ENCODE data around the gene FCHSD1. TPM values are rescaled to one million over a fixed set of nuclear protein-coding genes. Genes with fewer than 3 reads are reported as not detected.

The FCHSD1 gene
- total and polyA plus RNA-seq, 8 donors: 5.0 to 66.5 (median 14.3) TPM

- H3K27ac ChIP-seq: no peak overlapping the region
- no peak for TF ChIP-seq POLR2AphosphoS5 (IDR thresholded peaks at IDR 0.05)
- TF ChIP-seq EP300 (IDR thresholded peaks at IDR 0.05): no peak
- no peak for TF ChIP-seq POLR2A (IDR thresholded peaks at IDR 0.05)
- TF ChIP-seq CTCF (IDR thresholded peaks at IDR 0.05): no peak
- H3K9me3 ChIP-seq: no peaks in the 10 kb centered on the region
- no peak overlapping the region for H3K4me3 ChIP-seq
- peak in 1 of 2 donors; percentile 51 for DNase-seq
- 74 to 82% (median 82%) methylated on average over 13 to 19 of the region's 19 CpGs for WGBS, 5 donors
- H3K4me1 ChIP-seq: no peaks in the 10 kb centered on the region
- intact Hi-C loops (cut with DNase I; ENCODE audit: low total_unique reads): no loop called here
- peaks cover 0 to 30% (median 29%) of the 10 kb centered on the region in 4 donors for H3K36me3 ChIP-seq
- H3K27me3 ChIP-seq: no peaks in the 10 kb centered on the region
Observed at GRCh38 chr5:141672841-141673813, 21.9 kb upstream of the FCHSD1 start.

GRCh38 chr5:141672071-141672840, 21.0 kb upstream of the FCHSD1 start:
- no peak for DNase-seq
- Histone ChIP-seq H3K27me3 (no peaks in the 10 kb centered on the region), H3K4me1 (no peaks in the 10 kb centered on the region), H3K36me3 (peaks cover 0 to 31% (median 28%) of the 10 kb centered on the region in 4 donors), H3K27ac (no peak overlapping the region), H3K9me3 (no peaks in the 10 kb centered on the region), H3K4me3 (no peak overlapping the region)
- 92 to 95% (median 93%) methylated on average over 15 to 23 of the region's 23 CpGs for WGBS, 5 donors
- TF ChIP-seq POLR2AphosphoS5 (IDR thresholded peaks at IDR 0.05) (no peak), POLR2A (IDR thresholded peaks at IDR 0.05) (no peak), EP300 (IDR thresholded peaks at IDR 0.05) (no peak), CTCF (IDR thresholded peaks at IDR 0.05) (no peak)
- intact Hi-C loops (cut with DNase I; ENCODE audit: low total_unique reads): no loop called here

- Histone ChIP-seq H3K9me3 (no peaks in the 10 kb centered on the region), H3K27ac (no peak overlapping the region), H3K27me3 (no peaks in the 10 kb centered on the region), H3K36me3 (peaks cover 0 to 31% (median 28%) of the 10 kb centered on the region in 4 donors), H3K4me3 (no peak overlapping the region), H3K4me1 (peaks cover 0 to 8% (median 7%) of the 10 kb centered on the region in 4 donors)
- 77 to 87% (median 81%) methylated on average over 4 of the region's 4 CpGs for WGBS, 5 donors
- intact Hi-C loops (cut with DNase I; ENCODE audit: low total_unique reads): no loop called here
- TF ChIP-seq POLR2A (IDR thresholded peaks at IDR 0.05) (no peak), POLR2AphosphoS5 (IDR thresholded peaks at IDR 0.05) (no peak), EP300 (IDR thresholded peaks at IDR 0.05) (no peak), CTCF (IDR thresholded peaks at IDR 0.05) (no peak)
- DNase-seq: no peak
Observed at GRCh38 chr5:141669520-141669919, 18.3 kb upstream of the FCHSD1 start.

- intact Hi-C loops (cut with DNase I; ENCODE audit: low total_unique reads): no loop called here
- DNase-seq: no peak
- H3K27ac ChIP-seq: no peak overlapping the region
- peaks cover 0 to 36% (median 34%) of the 10 kb centered on the region in 4 donors for H3K36me3 ChIP-seq
- WGBS, 5 donors: 81 to 88% (median 82%) methylated on average over 8 of the region's 8 CpGs
- no peaks in the 10 kb centered on the region for H3K9me3 ChIP-seq
- TF ChIP-seq POLR2AphosphoS5 (IDR thresholded peaks at IDR 0.05) (no peak), POLR2A (IDR thresholded peaks at IDR 0.05) (no peak), EP300 (IDR thresholded peaks at IDR 0.05) (no peak), CTCF (IDR thresholded peaks at IDR 0.05) (no peak)
- no peaks in the 10 kb centered on the region for H3K27me3 ChIP-seq
- peaks cover 0 to 8% (median 7%) of the 10 kb centered on the region in 4 donors for H3K4me1 ChIP-seq
- H3K4me3 ChIP-seq: no peak overlapping the region
Observed at GRCh38 chr5:141668601-141669265, 17.5 kb upstream of the FCHSD1 start.

Measured in stomach (tissue), 9 donors.